ENCODE data around the gene CACNA1B.

CACNA1B gene

DNA sequence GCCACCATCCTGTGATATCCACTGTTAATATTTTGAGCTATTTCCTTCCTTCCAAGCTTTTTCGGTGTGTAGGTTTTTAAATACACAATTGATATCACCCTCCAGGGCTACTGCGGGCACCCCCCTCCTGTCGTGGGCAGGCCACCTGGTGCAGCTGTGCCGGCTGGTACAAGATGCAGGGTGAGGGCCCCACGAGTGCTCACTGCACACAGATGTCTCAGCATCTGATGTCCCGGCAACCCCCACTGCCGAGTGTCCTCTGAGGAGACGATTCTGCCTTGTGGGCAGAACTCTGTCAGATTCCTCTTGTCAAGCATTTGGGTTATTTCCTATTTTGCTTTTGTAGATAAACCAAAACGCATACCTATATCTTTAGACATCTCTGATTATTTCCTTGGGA is 25.1 kb downstream of the CACNA1B start:
- H3K4me3 ChIP-seq (ENCODE audit: insufficient read depth, low read depth, low read length, poor library complexity, severe bottlenecking): no peak overlapping the region

DNA sequence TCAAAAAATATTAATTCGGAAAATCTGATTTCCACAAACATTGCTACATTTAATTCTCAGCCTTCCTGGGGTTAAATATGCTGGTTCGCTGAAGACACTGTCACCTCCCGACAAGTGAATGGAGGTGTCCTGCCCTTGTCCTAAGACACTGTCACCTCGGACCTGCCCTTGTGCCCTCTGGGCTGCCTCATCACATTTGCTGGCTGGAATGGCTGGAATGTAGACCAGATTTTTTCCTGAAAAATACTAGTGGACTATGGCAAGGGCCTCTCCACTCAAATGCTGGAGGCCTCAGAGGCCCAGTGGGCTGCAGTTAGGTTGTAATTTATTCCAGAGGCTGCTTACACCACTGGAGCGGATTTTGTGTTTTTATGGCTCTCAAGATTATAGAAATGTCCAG is 28.2 kb downstream of the CACNA1B start:
- Histone ChIP-seq H3K9me3 (ENCODE audit: control insufficient read depth, low read length) (no peaks in the 10 kb centered on the region), H3K4me3 (ENCODE audit: insufficient read depth, low read depth, low read length, poor library complexity, severe bottlenecking) (no peak overlapping the region), H3K27me3 (replicated peaks; ENCODE audit: control insufficient read depth, insufficient read depth, low read length, poor library complexity, severe bottlenecking) (no peaks in the 10 kb centered on the region), H3K4me1 (ENCODE audit: control insufficient read depth, insufficient read depth, low read length, poor library complexity, severe bottlenecking) (no peaks in the 10 kb centered on the region), H3K27ac (ENCODE audit: insufficient read depth, low read length, poor library complexity, severe bottlenecking) (no peak overlapping the region), H3K36me3 (ENCODE audit: control insufficient read depth, insufficient read depth, low read length) (no peaks in the 10 kb centered on the region)
- no peak for DNase-seq

More for the DNA sequence above, 25.1 kb downstream of the CACNA1B start:
- Histone ChIP-seq H3K36me3 (ENCODE audit: control insufficient read depth, insufficient read depth, low read length) (no peaks in the 10 kb centered on the region), H3K9me3 (ENCODE audit: control insufficient read depth, low read length) (no peaks in the 10 kb centered on the region), H3K27me3 (replicated peaks; ENCODE audit: control insufficient read depth, insufficient read depth, low read length, poor library complexity, severe bottlenecking) (no peaks in the 10 kb centered on the region), H3K4me1 (ENCODE audit: control insufficient read depth, insufficient read depth, low read length, poor library complexity, severe bottlenecking) (no peaks in the 10 kb centered on the region), H3K27ac (ENCODE audit: insufficient read depth, low read length, poor library complexity, severe bottlenecking) (no peak overlapping the region)
- no peak for DNase-seq

DNA sequence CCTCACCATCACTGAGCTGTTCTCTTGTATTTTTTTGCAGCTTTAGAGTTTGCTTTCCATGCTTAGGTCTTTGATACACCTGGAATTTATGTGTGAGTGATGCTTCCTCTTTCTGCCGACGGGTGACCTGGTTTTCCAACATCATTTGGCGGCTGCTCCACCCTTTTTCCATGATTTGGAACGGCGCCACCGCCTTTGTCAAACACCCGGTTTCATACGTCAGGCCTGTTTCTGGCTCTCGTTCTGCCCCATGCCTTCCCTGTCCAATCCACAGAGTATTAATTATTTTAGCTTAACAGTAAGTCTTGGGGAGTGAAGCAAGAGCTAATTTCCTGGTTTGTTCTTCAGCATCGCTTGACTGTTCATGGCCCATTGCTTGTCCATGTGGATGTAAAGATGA is 30.2 kb downstream of the CACNA1B start:
- Histone ChIP-seq H3K4me1 (ENCODE audit: control insufficient read depth, insufficient read depth, low read length, poor library complexity, severe bottlenecking) (no peaks in the 10 kb centered on the region), H3K27me3 (replicated peaks; ENCODE audit: control insufficient read depth, insufficient read depth, low read length, poor library complexity, severe bottlenecking) (no peaks in the 10 kb centered on the region), H3K4me3 (ENCODE audit: insufficient read depth, low read depth, low read length, poor library complexity, severe bottlenecking) (no peak overlapping the region), H3K36me3 (ENCODE audit: control insufficient read depth, insufficient read depth, low read length) (no peaks in the 10 kb centered on the region), H3K27ac (ENCODE audit: insufficient read depth, low read length, poor library complexity, severe bottlenecking) (no peak overlapping the region), H3K9me3 (ENCODE audit: control insufficient read depth, low read length) (no peaks in the 10 kb centered on the region)
- no peak for DNase-seq

DNA sequence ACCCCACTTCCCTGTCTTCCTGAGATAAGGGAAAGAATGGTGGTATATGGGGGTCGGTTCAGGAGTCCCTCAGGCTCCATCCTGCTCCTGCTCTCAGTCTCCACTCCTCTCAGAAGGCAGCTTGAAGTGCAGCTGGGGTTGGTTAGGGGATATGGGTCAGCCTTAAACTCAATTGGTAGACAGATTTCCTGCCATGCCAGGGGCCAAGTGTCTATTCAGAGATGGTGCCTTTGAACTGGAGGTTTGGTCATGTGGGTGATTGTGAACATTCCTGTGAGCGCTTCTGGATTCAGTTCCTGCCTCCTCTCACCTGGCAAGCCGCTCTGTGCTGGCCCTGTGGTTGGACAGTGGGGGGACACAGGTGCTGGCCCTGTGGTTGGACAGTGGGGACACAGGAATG is 35.1 kb downstream of the CACNA1B start:
- no peaks in the 10 kb centered on the region for H3K36me3 ChIP-seq (ENCODE audit: control insufficient read depth, insufficient read depth, low read length)
- H3K4me3 ChIP-seq (ENCODE audit: insufficient read depth, low read depth, low read length, poor library complexity, severe bottlenecking): no peak overlapping the region
- peaks cover 2% of the 10 kb centered on the region for H3K27me3 ChIP-seq (replicated peaks; ENCODE audit: control insufficient read depth, insufficient read depth, low read length, poor library complexity, severe bottlenecking)
- H3K4me1 ChIP-seq (ENCODE audit: control insufficient read depth, insufficient read depth, low read length, poor library complexity, severe bottlenecking): no peaks in the 10 kb centered on the region
- DNase-seq: no peak
- H3K27ac ChIP-seq (ENCODE audit: insufficient read depth, low read length, poor library complexity, severe bottlenecking): no peak overlapping the region
- no peaks in the 10 kb centered on the region for H3K9me3 ChIP-seq (ENCODE audit: control insufficient read depth, low read length)

DNA sequence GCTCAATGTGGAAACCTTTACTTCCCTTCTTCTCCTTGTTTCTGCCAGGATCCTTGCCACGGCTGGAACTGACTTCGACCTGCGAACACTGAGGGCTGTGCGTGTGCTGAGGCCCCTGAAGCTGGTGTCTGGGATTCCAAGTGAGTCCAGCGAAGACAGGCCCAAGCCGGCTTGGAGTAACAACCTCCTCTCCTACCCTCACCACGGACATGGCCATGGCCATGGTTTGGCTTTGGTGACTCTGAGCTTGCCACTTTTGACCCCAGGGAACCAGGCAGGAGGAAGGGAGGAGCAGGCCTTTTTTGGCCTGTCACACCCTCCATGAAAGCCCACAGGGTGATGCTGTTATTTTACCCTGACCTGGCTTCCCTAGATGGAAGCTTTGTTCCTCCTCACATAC is 35.5 kb downstream of the CACNA1B start:
- no peaks in the 10 kb centered on the region for H3K36me3 ChIP-seq (ENCODE audit: control insufficient read depth, insufficient read depth, low read length)
- peaks cover 3% of the 10 kb centered on the region for H3K27me3 ChIP-seq (replicated peaks; ENCODE audit: control insufficient read depth, insufficient read depth, low read length, poor library complexity, severe bottlenecking)
- H3K27ac ChIP-seq (ENCODE audit: insufficient read depth, low read length, poor library complexity, severe bottlenecking): no peak overlapping the region
- no peaks in the 10 kb centered on the region for H3K9me3 ChIP-seq (ENCODE audit: control insufficient read depth, low read length)
- H3K4me3 ChIP-seq (ENCODE audit: insufficient read depth, low read depth, low read length, poor library complexity, severe bottlenecking): no peak overlapping the region
- DNase-seq: no peak
- H3K4me1 ChIP-seq (ENCODE audit: control insufficient read depth, insufficient read depth, low read length, poor library complexity, severe bottlenecking): no peaks in the 10 kb centered on the region

DNA sequence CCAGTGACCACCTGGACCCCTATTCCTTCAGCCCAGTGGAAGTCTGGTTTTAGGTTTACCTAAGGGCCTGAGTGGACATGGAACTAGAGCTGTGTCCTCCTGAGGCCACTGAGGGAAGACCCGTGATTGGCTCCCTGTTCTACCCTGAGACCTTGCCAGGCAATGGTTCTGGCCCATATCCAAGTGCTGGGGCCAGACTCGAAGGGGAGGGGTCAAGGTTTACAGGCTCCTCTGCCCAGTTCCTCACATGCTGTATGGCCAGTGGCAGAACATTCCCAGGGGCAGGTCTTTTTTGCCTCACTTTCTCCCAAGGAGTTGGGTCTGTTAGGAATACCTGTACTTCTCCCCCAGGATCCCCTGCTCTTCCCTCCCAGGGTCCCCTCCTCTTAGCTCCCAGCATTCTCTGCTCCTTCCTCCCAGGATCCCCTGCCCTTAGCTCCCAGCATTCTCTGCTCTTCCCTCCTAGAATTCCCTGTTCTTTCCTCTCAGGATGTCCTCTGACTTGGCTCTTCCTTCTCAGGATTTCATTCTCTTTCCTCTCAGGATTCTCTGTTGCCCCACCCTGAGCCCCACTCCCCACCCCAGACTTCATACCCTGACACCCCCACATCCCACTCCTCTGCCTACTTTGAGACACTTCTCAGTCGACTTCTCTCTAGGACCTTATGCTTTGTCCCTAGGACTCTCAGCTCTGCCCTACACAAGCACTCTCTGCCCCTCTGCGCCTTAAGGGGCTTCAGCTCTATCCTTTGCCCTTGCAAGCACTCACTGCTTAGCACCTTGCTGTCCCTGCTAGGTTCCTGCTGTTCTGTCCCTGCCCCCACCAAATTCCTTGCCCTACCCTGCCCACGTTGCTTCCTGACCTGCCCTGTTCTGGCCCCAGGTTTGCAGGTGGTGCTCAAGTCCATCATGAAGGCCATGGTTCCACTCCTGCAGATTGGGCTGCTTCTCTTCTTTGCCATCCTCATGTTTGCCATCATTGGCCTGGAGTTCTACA is 36.5 kb downstream of the CACNA1B start:
- H3K4me1 ChIP-seq (ENCODE audit: control insufficient read depth, insufficient read depth, low read length, poor library complexity, severe bottlenecking): no peaks in the 10 kb centered on the region
- H3K4me3 ChIP-seq (ENCODE audit: insufficient read depth, low read depth, low read length, poor library complexity, severe bottlenecking): no peak overlapping the region
- peaks cover 3% of the 10 kb centered on the region for H3K27me3 ChIP-seq (replicated peaks; ENCODE audit: control insufficient read depth, insufficient read depth, low read length, poor library complexity, severe bottlenecking)
- no peaks in the 10 kb centered on the region for H3K36me3 ChIP-seq (ENCODE audit: control insufficient read depth, insufficient read depth, low read length)
- no peak for DNase-seq
- no peak overlapping the region for H3K27ac ChIP-seq (ENCODE audit: insufficient read depth, low read length, poor library complexity, severe bottlenecking)
- H3K9me3 ChIP-seq (ENCODE audit: control insufficient read depth, low read length): no peaks in the 10 kb centered on the region

DNA sequence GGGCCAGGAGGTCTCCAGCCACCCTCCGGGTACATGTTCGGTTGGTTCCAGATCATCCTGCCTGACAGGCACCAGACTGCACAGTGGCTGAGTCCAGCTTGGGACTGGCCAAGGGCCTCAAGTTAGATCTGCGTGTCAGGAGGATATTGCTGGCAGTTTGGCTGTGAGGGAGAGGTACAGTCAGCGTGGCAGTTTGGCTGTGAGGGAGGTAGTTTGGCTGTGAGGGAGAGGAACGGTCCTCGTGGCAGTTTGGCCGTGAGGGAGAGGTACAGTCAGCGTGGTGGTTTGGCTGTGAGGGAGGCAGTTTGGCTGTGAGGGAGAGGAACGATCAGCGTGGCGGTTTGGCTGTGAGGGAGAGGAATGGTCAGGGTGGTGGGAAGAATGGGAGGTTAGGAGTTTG is 39.0 kb downstream of the CACNA1B start:
- no peaks in the 10 kb centered on the region for H3K36me3 ChIP-seq (ENCODE audit: control insufficient read depth, insufficient read depth, low read length)
- H3K27me3 ChIP-seq (replicated peaks; ENCODE audit: control insufficient read depth, insufficient read depth, low read length, poor library complexity, severe bottlenecking): peaks cover 3% of the 10 kb centered on the region
- H3K4me1 ChIP-seq (ENCODE audit: control insufficient read depth, insufficient read depth, low read length, poor library complexity, severe bottlenecking): no peaks in the 10 kb centered on the region

DNA sequence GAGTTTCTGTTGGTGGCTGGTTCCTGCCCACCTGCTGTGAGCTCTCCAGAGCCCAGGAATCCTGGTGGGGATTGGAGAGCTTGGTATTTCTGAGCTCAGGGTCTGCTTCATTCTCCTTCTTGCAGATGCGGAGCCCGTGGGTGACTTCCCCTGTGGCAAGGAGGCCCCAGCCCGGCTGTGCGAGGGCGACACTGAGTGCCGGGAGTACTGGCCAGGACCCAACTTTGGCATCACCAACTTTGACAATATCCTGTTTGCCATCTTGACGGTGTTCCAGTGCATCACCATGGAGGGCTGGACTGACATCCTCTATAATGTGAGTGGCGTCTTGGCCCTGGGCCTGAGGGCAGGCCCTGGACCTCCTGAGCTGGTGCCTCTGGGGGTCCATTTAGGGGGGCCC is 39.5 kb downstream of the CACNA1B start:
- peaks cover 3% of the 10 kb centered on the region for H3K27me3 ChIP-seq (replicated peaks; ENCODE audit: control insufficient read depth, insufficient read depth, low read length, poor library complexity, severe bottlenecking)
- no peaks in the 10 kb centered on the region for H3K9me3 ChIP-seq (ENCODE audit: control insufficient read depth, low read length)
- H3K4me3 ChIP-seq (ENCODE audit: insufficient read depth, low read depth, low read length, poor library complexity, severe bottlenecking): no peak overlapping the region
- H3K36me3 ChIP-seq (ENCODE audit: control insufficient read depth, insufficient read depth, low read length): no peaks in the 10 kb centered on the region
- DNase-seq: no peak
- no peak overlapping the region for H3K27ac ChIP-seq (ENCODE audit: insufficient read depth, low read length, poor library complexity, severe bottlenecking)
- H3K4me1 ChIP-seq (ENCODE audit: control insufficient read depth, insufficient read depth, low read length, poor library complexity, severe bottlenecking): no peaks in the 10 kb centered on the region

More for the DNA sequence above, 39.0 kb downstream of the CACNA1B start:
- H3K27ac ChIP-seq (ENCODE audit: insufficient read depth, low read length, poor library complexity, severe bottlenecking): no peak overlapping the region
- no peak for DNase-seq
- no peak overlapping the region for H3K4me3 ChIP-seq (ENCODE audit: insufficient read depth, low read depth, low read length, poor library complexity, severe bottlenecking)
- H3K9me3 ChIP-seq (ENCODE audit: control insufficient read depth, low read length): no peaks in the 10 kb centered on the region

DNA sequence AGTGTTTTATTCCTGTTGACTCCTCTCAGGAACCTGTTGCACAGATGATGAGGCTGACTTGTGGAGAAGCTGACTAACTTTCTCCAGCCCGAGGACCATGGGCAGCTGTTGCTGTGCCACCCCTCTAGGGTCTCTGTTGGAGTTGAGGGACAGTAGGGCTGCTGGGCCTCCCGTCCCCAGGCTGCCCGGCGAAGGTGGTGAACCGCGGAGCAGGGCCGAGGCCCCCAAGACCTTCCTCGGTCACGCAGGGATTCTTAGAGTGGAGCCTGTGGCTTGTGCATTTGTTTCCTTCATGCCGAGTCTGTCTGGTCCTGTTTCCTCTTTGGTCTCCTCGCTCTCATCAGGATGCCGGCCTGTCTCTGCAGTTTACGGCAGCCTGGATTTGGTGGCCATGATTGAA is 40.2 kb downstream of the CACNA1B start:
- no peaks in the 10 kb centered on the region for H3K36me3 ChIP-seq (ENCODE audit: control insufficient read depth, insufficient read depth, low read length)
- H3K27ac ChIP-seq (ENCODE audit: insufficient read depth, low read length, poor library complexity, severe bottlenecking): no peak overlapping the region
- no peaks in the 10 kb centered on the region for H3K9me3 ChIP-seq (ENCODE audit: control insufficient read depth, low read length)
- DNase-seq: no peak
- H3K4me3 ChIP-seq (ENCODE audit: insufficient read depth, low read depth, low read length, poor library complexity, severe bottlenecking): no peak overlapping the region
- H3K4me1 ChIP-seq (ENCODE audit: control insufficient read depth, insufficient read depth, low read length, poor library complexity, severe bottlenecking): no peaks in the 10 kb centered on the region
- peaks cover 3% of the 10 kb centered on the region for H3K27me3 ChIP-seq (replicated peaks; ENCODE audit: control insufficient read depth, insufficient read depth, low read length, poor library complexity, severe bottlenecking)

DNA sequence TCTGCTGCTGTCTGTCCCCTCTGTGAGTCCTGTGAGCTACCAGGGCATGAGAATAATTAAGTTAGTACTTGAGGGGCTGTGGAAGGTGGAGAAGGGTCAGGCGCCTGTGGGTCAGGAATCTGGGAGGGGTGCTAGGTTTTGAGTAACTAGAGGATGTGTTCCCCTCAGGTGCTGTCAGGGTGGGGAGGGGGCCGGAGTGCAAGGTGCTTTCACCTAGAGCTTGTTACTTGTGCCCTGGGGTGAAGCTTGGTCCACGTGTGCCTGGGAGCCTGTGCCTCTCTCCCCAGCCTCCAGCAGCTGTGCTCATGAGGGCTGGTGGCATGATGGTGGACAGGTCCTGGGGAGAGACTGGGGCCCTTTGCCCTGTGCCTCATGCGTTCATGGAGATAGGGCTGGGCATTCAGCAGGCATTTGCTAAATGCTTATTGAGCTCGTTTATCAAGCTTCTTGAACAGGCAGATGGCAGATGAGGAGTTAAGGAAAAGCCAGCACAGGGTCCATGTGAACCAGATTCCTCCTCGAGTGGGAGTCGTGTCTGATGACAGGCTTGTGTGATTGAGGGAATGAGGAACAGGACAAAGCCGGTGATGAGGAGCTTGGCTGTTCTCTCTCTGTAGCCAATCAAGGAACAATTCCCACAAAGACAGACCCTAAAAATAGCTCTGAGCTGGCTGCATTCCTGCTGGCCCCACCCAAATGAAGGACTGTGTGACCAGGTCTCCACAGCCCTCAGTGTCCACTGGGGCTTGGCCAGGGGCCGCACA is 40.9 kb downstream of the CACNA1B start:
- DNase-seq: no peak
- H3K9me3 ChIP-seq (ENCODE audit: control insufficient read depth, low read length): no peaks in the 10 kb centered on the region

More for the DNA sequence above, 40.9 kb downstream of the CACNA1B start:
- Histone ChIP-seq H3K27me3 (replicated peaks; ENCODE audit: control insufficient read depth, insufficient read depth, low read length, poor library complexity, severe bottlenecking) (peaks cover 3% of the 10 kb centered on the region), H3K4me1 (ENCODE audit: control insufficient read depth, insufficient read depth, low read length, poor library complexity, severe bottlenecking) (no peaks in the 10 kb centered on the region), H3K4me3 (ENCODE audit: insufficient read depth, low read depth, low read length, poor library complexity, severe bottlenecking) (no peak overlapping the region), H3K36me3 (ENCODE audit: control insufficient read depth, insufficient read depth, low read length) (no peaks in the 10 kb centered on the region), H3K27ac (ENCODE audit: insufficient read depth, low read length, poor library complexity, severe bottlenecking) (no peak overlapping the region)
